Daoy (cell line): ENCODE measurements around the gene RASA2. TPM values are rescaled to one million over a fixed set of nuclear protein-coding genes. Genes with fewer than 3 reads are reported as not detected.

ENCODE experiments used
- DNase-seq: peaks from one replicate; pipeline ENCODE4 v3.0.0-alpha.2; 2015; ENCODE audit warnings: low read depth
- total RNA-seq: library from RNA; depleted of rRNA; stranded (reverse); fragments of >200 nt; shearing (Covaris generic); gene quantifications from 2 replicates; pipeline ENCODE4 v1.2.3, GENCODE V29; 2014; rRNA removed

Gene RASA2
- total RNA-seq, 1 experiment from 2014 or later = 17.1 TPM

- peak; percentile 59 for DNase-seq
Observed at GRCh38 chr3:141644931-141645330, 158.1 kb downstream of the RASA2 start.

- DNase-seq = peak; percentile 69
Observed at GRCh38 chr3:141646760-141647561, 160.1 kb downstream of the RASA2 start.

- no peak for DNase-seq
Observed at GRCh38 chr3:141647562-141647915, 160.7 kb downstream of the RASA2 start.

- no peak for DNase-seq
Observed at GRCh38 chr3:141648055-141648910, 161.5 kb downstream of the RASA2 start.

- DNase-seq = no peak
Observed at GRCh38 chr3:141649871-141650270, 163.0 kb downstream of the RASA2 start.

- DNase-seq = no peak
Observed at GRCh38 chr3:141650783-141651182, 164.0 kb downstream of the RASA2 start.

GRCh38 chr3:141651409-141651808 is 164.6 kb downstream of the RASA2 start:
- DNase-seq = no peak

GRCh38 chr3:141652349-141652748 is 165.5 kb downstream of the RASA2 start:
- no peak for DNase-seq

- DNase-seq = no peak
Observed at GRCh38 chr3:141653847-141654246, 167.0 kb downstream of the RASA2 start.

GRCh38 chr3:141655801-141656200 is 169.0 kb downstream of the RASA2 start:
- DNase-seq = no peak

- peak; percentile 56 for DNase-seq
Observed at GRCh38 chr3:141656771-141657170, 169.9 kb downstream of the RASA2 start.

GRCh38 chr3:141657516-141657915 is 170.7 kb downstream of the RASA2 start:
- no peak for DNase-seq

- peak; percentile 73 for DNase-seq
Observed at GRCh38 chr3:141659821-141660613, 173.2 kb downstream of the RASA2 start.

GRCh38 chr3:141660614-141660947 is 173.8 kb downstream of the RASA2 start:
- DNase-seq = no peak

- DNase-seq = no peak
Observed at GRCh38 chr3:141661229-141662196, 174.7 kb downstream of the RASA2 start.

GRCh38 chr3:141663993-141664392 is 177.2 kb downstream of the RASA2 start:
- DNase-seq = peak; percentile 48

Other genes with a start within 250 kb of the RASA2 start
- 45.6 and 55.6 TPM in 2 replicates for gene ZBTB38, start 118.5 kb upstream of the RASA2 start, total RNA-seq